DOHH2 (cell line): ENCODE results near the gene STRIP1.

Experiments used
- H3F3A ChIP-seq: fragments of 200-600 bp; sonication (generic), shearing (Covaris generic); 2 replicates; pipeline ENCODE4 v1.6.0; 2016; ENCODE audit warnings: antibody characterized with exemption, mild to moderate bottlenecking; ENCODE audit not compliant: control insufficient read depth, insufficient read depth
- H3K27ac ChIP-seq: fragments of 200-600 bp; sonication (generic); 2 replicates; pipeline ENCODE4 v1.5.1; 2014; ENCODE audit warnings: low read depth, mild to moderate bottlenecking, low read length, moderate library complexity
- H3K27me3 ChIP-seq: fragments of 200-600 bp; sonication (generic); 2 replicates; pipeline ENCODE4 v1.6.1; 2014; ENCODE audit warnings: mild to moderate bottlenecking, low read length, mixed read lengths; ENCODE audit not compliant: control insufficient read depth
- H3K36me3 ChIP-seq: fragments of 200-600 bp; sonication (generic); 2 replicates; pipeline ENCODE4 v1.6.1; 2014; ENCODE audit warnings: mild to moderate bottlenecking, low read length, moderate library complexity, mixed read lengths; ENCODE audit not compliant: control insufficient read depth
- H3K4me1 ChIP-seq: fragments of 200-600 bp; sonication (generic); 2 replicates; pipeline ENCODE4 v1.6.1; 2014; ENCODE audit warnings: mild to moderate bottlenecking, low read length, mixed read lengths; ENCODE audit not compliant: control insufficient read depth
- H3K4me2 ChIP-seq: fragments of 200-600 bp; sonication (generic); 2 replicates; pipeline ENCODE4 v1.6.0; 2014; ENCODE audit warnings: mild to moderate bottlenecking, low read length, moderate library complexity
- H3K4me3 ChIP-seq: fragments of 200-600 bp; sonication (generic); 2 replicates; pipeline ENCODE4 v1.5.1; 2014; ENCODE audit warnings: mild to moderate bottlenecking, low read length, mixed read lengths
- H3K79me2 ChIP-seq: fragments of 200-600 bp; sonication (generic); 2 replicates; pipeline ENCODE4 v1.6.1; 2014; ENCODE audit warnings: mild to moderate bottlenecking, low read length, mixed read lengths; ENCODE audit not compliant: control insufficient read depth
- H3K9me2 ChIP-seq: fragments of 200-600 bp; sonication (generic); replicated peaks from 2 replicates; pipeline ENCODE4 v1.6.1; 2014; ENCODE audit warnings: mild to moderate bottlenecking, low read length, mixed read lengths; ENCODE audit not compliant: control insufficient read depth
- H3K9me3 ChIP-seq: fragments of 200-600 bp; sonication (generic); 2 replicates; pipeline ENCODE4 v1.6.1; 2014; ENCODE audit warnings: antibody characterized with exemption, low read length, mixed read lengths; ENCODE audit not compliant: control insufficient read depth, insufficient read depth
- H4K20me1 ChIP-seq: fragments of 200-600 bp; sonication (generic); 2 replicates; pipeline ENCODE4 v1.6.0; 2014; ENCODE audit warnings: low read depth, mild to moderate bottlenecking, antibody characterized with exemption, low read length, moderate library complexity; ENCODE audit not compliant: control insufficient read depth, insufficient read depth
- EZH2phosphoT487 ChIP-seq: fragments of 200-600 bp; sonication (generic); IDR thresholded peaks from 2 replicates; pipeline ENCODE4 v1.6.1; 2017; ENCODE audit warnings: borderline replicate concordance, mild to moderate bottlenecking, antibody characterized with exemption, low read length, moderate library complexity, mixed read lengths
- TF ChIP-seq, protein P1 (sequence below): fragments of 200-600 bp; sonication (generic); IDR thresholded peaks from one replicate; pipeline ENCODE4 v1.5.1; 2014; ENCODE audit warnings: antibody characterized with exemption, mild to moderate bottlenecking, low read depth, low read length; ENCODE audit not compliant: poor library complexity, severe bottlenecking

The STRIP1 gene

DNA sequence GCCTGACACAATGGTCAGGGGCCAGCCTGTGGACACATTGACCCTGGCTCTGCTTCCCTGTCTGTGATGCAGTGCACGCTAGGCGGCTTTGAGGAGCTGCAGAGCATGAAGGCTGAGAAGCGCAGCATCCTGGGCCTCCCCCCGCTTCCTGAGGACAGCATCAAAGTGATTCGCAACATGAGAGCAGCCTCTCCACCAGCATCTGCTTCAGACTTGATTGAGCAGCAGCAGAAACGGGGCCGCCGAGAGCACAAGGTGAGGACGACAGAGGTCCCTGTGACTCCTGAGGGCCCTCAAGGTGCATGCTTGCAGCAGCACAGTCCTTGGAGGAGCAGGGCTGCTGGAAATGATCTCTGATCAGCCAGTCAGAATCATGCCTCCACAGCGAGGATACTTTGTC, 8.6 kb downstream of the STRIP1 start:
- no peak overlapping the region for H3K27ac ChIP-seq
- no peaks in the 10 kb centered on the region for H3K4me1 ChIP-seq
- H4K20me1 ChIP-seq: no peaks in the 10 kb centered on the region
- H3K79me2 ChIP-seq: no peaks in the 10 kb centered on the region
- H3K9me2 ChIP-seq: no peaks in the 10 kb centered on the region
- H3K27me3 ChIP-seq: no peaks in the 10 kb centered on the region
- H3K9me3 ChIP-seq: no peaks in the 10 kb centered on the region
- peaks cover 90% of the 10 kb centered on the region for H3K36me3 ChIP-seq
- no peak overlapping the region for H3K4me2 ChIP-seq
- TF ChIP-seq, protein P1, sequence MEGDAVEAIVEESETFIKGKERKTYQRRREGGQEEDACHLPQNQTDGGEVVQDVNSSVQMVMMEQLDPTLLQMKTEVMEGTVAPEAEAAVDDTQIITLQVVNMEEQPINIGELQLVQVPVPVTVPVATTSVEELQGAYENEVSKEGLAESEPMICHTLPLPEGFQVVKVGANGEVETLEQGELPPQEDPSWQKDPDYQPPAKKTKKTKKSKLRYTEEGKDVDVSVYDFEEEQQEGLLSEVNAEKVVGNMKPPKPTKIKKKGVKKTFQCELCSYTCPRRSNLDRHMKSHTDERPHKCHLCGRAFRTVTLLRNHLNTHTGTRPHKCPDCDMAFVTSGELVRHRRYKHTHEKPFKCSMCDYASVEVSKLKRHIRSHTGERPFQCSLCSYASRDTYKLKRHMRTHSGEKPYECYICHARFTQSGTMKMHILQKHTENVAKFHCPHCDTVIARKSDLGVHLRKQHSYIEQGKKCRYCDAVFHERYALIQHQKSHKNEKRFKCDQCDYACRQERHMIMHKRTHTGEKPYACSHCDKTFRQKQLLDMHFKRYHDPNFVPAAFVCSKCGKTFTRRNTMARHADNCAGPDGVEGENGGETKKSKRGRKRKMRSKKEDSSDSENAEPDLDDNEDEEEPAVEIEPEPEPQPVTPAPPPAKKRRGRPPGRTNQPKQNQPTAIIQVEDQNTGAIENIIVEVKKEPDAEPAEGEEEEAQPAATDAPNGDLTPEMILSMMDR: no peak
- no peak for TF ChIP-seq EZH2phosphoT487
- no peaks in the 10 kb centered on the region for H3F3A ChIP-seq
- no peak overlapping the region for H3K4me3 ChIP-seq

DNA sequence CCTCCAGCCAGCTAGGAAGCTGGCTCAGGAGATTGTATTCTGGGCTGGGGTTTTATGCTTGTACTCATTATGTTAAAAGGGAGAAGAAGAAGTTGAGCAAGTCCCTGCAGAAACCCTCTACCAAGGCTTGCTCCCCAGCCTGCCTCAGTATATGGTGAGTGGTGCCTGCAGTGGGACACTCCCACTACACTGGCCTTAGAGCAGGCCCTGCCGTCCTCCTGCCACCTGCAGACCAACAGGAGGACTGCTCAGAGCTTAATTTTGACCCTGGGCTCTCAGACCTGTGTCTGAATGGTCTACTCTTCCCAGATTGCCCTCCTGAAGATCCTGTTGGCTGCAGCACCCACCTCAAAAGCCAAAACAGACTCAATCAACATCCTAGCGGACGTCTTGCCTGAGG, 13.0 kb downstream of the STRIP1 start:
- Histone ChIP-seq H3K36me3 (peaks cover 85% of the 10 kb centered on the region), H3K4me1 (no peaks in the 10 kb centered on the region), H3K27ac (no peak overlapping the region), H3K79me2 (no peaks in the 10 kb centered on the region), H3K9me2 (no peaks in the 10 kb centered on the region), H3F3A (no peaks in the 10 kb centered on the region), H3K27me3 (no peaks in the 10 kb centered on the region), H3K9me3 (no peaks in the 10 kb centered on the region), H4K20me1 (no peaks in the 10 kb centered on the region), H3K4me2 (no peak overlapping the region), H3K4me3 (no peak overlapping the region)
- TF ChIP-seq, protein P1: no peak
- TF ChIP-seq EZH2phosphoT487: no peak

GRCh38 chr1:110048240-110048639, 13.8 kb downstream of the STRIP1 start:
- Histone ChIP-seq H3F3A (no peaks in the 10 kb centered on the region), H3K4me2 (no peak overlapping the region), H3K27ac (no peak overlapping the region), H3K9me3 (no peaks in the 10 kb centered on the region), H3K36me3 (peaks cover 81% of the 10 kb centered on the region), H3K79me2 (no peaks in the 10 kb centered on the region), H3K4me1 (no peaks in the 10 kb centered on the region), H3K9me2 (no peaks in the 10 kb centered on the region), H3K4me3 (no peak overlapping the region), H3K27me3 (no peaks in the 10 kb centered on the region), H4K20me1 (no peaks in the 10 kb centered on the region)
- TF ChIP-seq, protein P1: no peak
- no peak for TF ChIP-seq EZH2phosphoT487
